VCaP (cell line): ENCODE data around the gene COX5A.
A peak's percentile ranks its signal among the peaks of the same experiment; 100 is the strongest.
"Not testable (repeated sequence)": the region's sequence is repeated elsewhere in the genome, so short reads cannot be mapped to it uniquely, and the experiment has no call there.

Experiments used
- H3K27ac ChIP-seq: fragments of 450-650 bp; 2 replicates; pipeline ENCODE4 v1.5.1; 2017
- CTCF ChIP-seq: fragments of 450-650 bp; conservative IDR thresholded peaks from 2 replicates; pipeline ENCODE4 v1.5.1; 2017; ENCODE audit warnings: mild to moderate bottlenecking, moderate library complexity

COX5A gene

GRCh38 chr15:74891469-74891868 is 46.4 kb downstream of the COX5A start:
- no peak for TF ChIP-seq CTCF
- no peak overlapping the region for H3K27ac ChIP-seq

- TF ChIP-seq CTCF = no peak
- peak overlapping the region; percentile 88 for H3K27ac ChIP-seq
Observed at GRCh38 chr15:74890665-74890960, 47.3 kb downstream of the COX5A start.

GRCh38 chr15:74889883-74890664 is 47.8 kb downstream of the COX5A start, which contains the start of gene MPI:
Gene MPI, plus strand, starts transcription at chr15:74890042. Its CDS starts 32 bp downstream, at chr15:74890074.
- H3K27ac ChIP-seq = peak within 1 kb of the TSS; percentile 88
- TF ChIP-seq CTCF = no peak

GRCh38 chr15:74889390-74889882 is 48.4 kb downstream of the COX5A start:
- peak overlapping the region; percentile 88 for H3K27ac ChIP-seq
- no peak for TF ChIP-seq CTCF

DNA sequence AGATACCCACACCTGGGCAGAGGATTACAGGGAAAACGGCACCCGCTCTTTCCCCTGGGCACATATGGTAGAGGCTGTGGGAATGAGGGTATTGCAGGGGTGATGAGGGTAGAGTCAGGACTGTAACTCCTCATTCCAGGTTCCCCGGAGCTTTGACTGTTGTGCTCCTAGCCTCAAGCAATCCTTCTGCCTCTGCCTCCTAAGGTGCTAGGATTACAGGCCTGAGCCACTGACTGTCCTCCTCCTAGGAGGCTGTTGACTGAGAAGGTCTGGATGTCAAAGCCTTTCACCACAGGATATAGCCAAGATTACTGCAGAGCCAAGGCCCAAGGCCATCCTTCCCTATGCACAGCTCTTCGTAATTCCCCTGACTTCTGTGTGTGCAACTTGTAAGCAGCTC is 49.2 kb downstream of the COX5A start:
- TF ChIP-seq CTCF = no peak

GRCh38 chr15:74887537-74888193 is 50.2 kb downstream of the COX5A start:
- not testable (repeated sequence) for H3K27ac ChIP-seq

More for the DNA sequence above, 49.2 kb downstream of the COX5A start:
- no peak overlapping the region for H3K27ac ChIP-seq

- H3K27ac ChIP-seq = no peak overlapping the region
- no peak for TF ChIP-seq CTCF
Observed at GRCh38 chr15:74885461-74885860, 52.4 kb downstream of the COX5A start.
